ENCODE results near the gene CFAP107.

- TF ChIP-seq CTCF (IDR thresholded peaks at IDR 0.05; ENCODE audit: insufficient read depth, low read length) (no peak), GABPA (IDR thresholded peaks at IDR 0.05; ENCODE audit: low read depth) (no peak)
Measured at GRCh38 chr1:12774801-12775345, 28.9 kb downstream of the CFAP107 start.
